SK-N-SH treated with all-trans-retinoic acid at 6 μM for 48 hours (cell line): Measurements from ENCODE around the gene KRT74.

Experiments
- ATAC-seq: fragments of 200-7000 bp; cut with Tn5 transposase; 3 replicates; pipeline ENCODE4 v1.9.1; 2020; ENCODE audit warnings: mild to moderate bottlenecking, moderate library complexity
- ARNTL ChIP-seq: fragments of 450-650 bp; formaldehyde crosslinking; IDR thresholded peaks from 2 replicates; pipeline ENCODE4 v1.5.0; 2020; ENCODE audit warnings: low read depth, mild to moderate bottlenecking, moderate library complexity, borderline replicate concordance
- CREB5 ChIP-seq: fragments of 250-450 bp; sonication (Bioruptor Pico); IDR thresholded peaks from 2 replicates; pipeline ENCODE4 v1.5.1; 2020; ENCODE audit warnings: low read depth, mild to moderate bottlenecking, moderate library complexity
- CSDC2 ChIP-seq: fragments of 250-450 bp; sonication (Bioruptor Pico); IDR thresholded peaks from 2 replicates; pipeline ENCODE4 v1.5.0; 2020; ENCODE audit warnings: mild to moderate bottlenecking, moderate library complexity
- CSRNP3 ChIP-seq: fragments of 250-450 bp; sonication (Bioruptor Pico); IDR thresholded peaks from 2 replicates; pipeline ENCODE4 v1.5.1; 2021; ENCODE audit warnings: mild to moderate bottlenecking, moderate library complexity
- ESRRG ChIP-seq: fragments of 250-450 bp; sonication (Bioruptor Pico); IDR thresholded peaks from 2 replicates; pipeline ENCODE4 v1.6.1; 2021; ENCODE audit warnings: mild to moderate bottlenecking
- GLIS3 ChIP-seq: fragments of 250-450 bp; sonication (Bioruptor Pico); IDR thresholded peaks from 2 replicates; pipeline ENCODE4 v1.5.0; 2020; ENCODE audit warnings: mild to moderate bottlenecking, moderate library complexity
- ISL1 ChIP-seq: fragments of 250-450 bp; sonication (Bioruptor Pico); IDR thresholded peaks from 2 replicates; pipeline ENCODE4 v2.1.2; 2022; ENCODE audit warnings: mild to moderate bottlenecking, moderate library complexity
- OSR1 ChIP-seq: fragments of 250-450 bp; sonication (Bioruptor Pico); IDR thresholded peaks from 2 replicates; pipeline ENCODE4 v1.8.0; 2022; ENCODE audit warnings: moderate library complexity, mild to moderate bottlenecking, inconsistent platforms
- PATZ1 ChIP-seq: fragments of 250-450 bp; sonication (Bioruptor Pico); IDR thresholded peaks from 2 replicates; pipeline ENCODE4 v1.8.0; 2020; ENCODE audit warnings: mild to moderate bottlenecking, moderate library complexity, borderline replicate concordance
- POU6F1 ChIP-seq: fragments of 250-450 bp; sonication (Bioruptor Pico); IDR thresholded peaks from 2 replicates; pipeline ENCODE4 v1.8.0; 2021; ENCODE audit warnings: low read depth, mild to moderate bottlenecking, moderate library complexity, borderline replicate concordance
- PPARA ChIP-seq: fragments of 250-450 bp; sonication (Bioruptor Pico); IDR thresholded peaks from 2 replicates; pipeline ENCODE4 v1.5.0; 2020; ENCODE audit warnings: mild to moderate bottlenecking, borderline replicate concordance
- RARB ChIP-seq: fragments of 250-450 bp; sonication (Bioruptor Pico); IDR thresholded peaks from 2 replicates; pipeline ENCODE4 v1.8.0; 2021; ENCODE audit warnings: mild to moderate bottlenecking, moderate library complexity
- SNAI2 ChIP-seq: fragments of 250-450 bp; sonication (Bioruptor Pico); IDR thresholded peaks from 2 replicates; pipeline ENCODE4 v1.5.0; 2020; ENCODE audit warnings: mild to moderate bottlenecking, moderate library complexity
- TCF4 ChIP-seq: fragments of 250-450 bp; sonication (Bioruptor Pico); IDR thresholded peaks from 2 replicates; pipeline ENCODE4 v1.8.0; 2021; ENCODE audit warnings: mild to moderate bottlenecking, moderate library complexity, borderline replicate concordance
- TOX ChIP-seq: fragments of 250-450 bp; sonication (Bioruptor Pico); IDR thresholded peaks from 2 replicates; pipeline ENCODE4 v1.8.0; 2021; ENCODE audit warnings: mild to moderate bottlenecking, moderate library complexity, borderline replicate concordance
- TSHZ2 ChIP-seq: fragments of 250-450 bp; sonication (Bioruptor Pico); IDR thresholded peaks from 2 replicates; pipeline ENCODE4 v1.5.0; 2020; ENCODE audit warnings: mild to moderate bottlenecking, moderate library complexity
- ZFP3 ChIP-seq: fragments of 250-450 bp; sonication (Bioruptor Pico); IDR thresholded peaks from 2 replicates; pipeline ENCODE4 v1.5.0; 2020; ENCODE audit warnings: mild to moderate bottlenecking, moderate library complexity
- ZFP30 ChIP-seq: fragments of 450-650 bp; formaldehyde crosslinking; IDR thresholded peaks from 2 replicates; pipeline ENCODE4 v1.5.0; 2022; ENCODE audit warnings: mild to moderate bottlenecking, moderate library complexity
- ZNF565 ChIP-seq: fragments of 450-650 bp; formaldehyde crosslinking; conservative IDR thresholded peaks from 2 replicates; pipeline ENCODE4 v1.5.0; 2020; ENCODE audit warnings: low read depth, mild to moderate bottlenecking, moderate library complexity
- ZNF70 ChIP-seq: fragments of 450-650 bp; formaldehyde crosslinking; IDR thresholded peaks from 2 replicates; pipeline ENCODE4 v1.5.0; 2020; ENCODE audit warnings: mild to moderate bottlenecking, moderate library complexity
- ZNF8 ChIP-seq: fragments of 450-650 bp; formaldehyde crosslinking; IDR thresholded peaks from 2 replicates; pipeline ENCODE4 v1.5.0; 2020; ENCODE audit warnings: mild to moderate bottlenecking, moderate library complexity

The KRT74 gene

GRCh38 chr12:52611080-52611468 is 37.4 kb upstream of the KRT74 start:
- ATAC-seq: no peak
- TF ChIP-seq TCF4 (CRISPR knock-in tag): no peak
- TF ChIP-seq ZNF70 (CRISPR knock-in tag): no peak
- TF ChIP-seq ISL1: no peak
- TF ChIP-seq RARB (CRISPR knock-in tag): no peak
- TF ChIP-seq ZFP30: no peak
- TF ChIP-seq CSDC2 (CRISPR knock-in tag): no peak
- no peak for TF ChIP-seq ESRRG (CRISPR knock-in tag)

- TF ChIP-seq TSHZ2 (CRISPR knock-in tag) (no peak), ZNF70 (CRISPR knock-in tag) (no peak), GLIS3 (no peak), ESRRG (CRISPR knock-in tag) (no peak), PPARA (CRISPR knock-in tag) (no peak), ZFP30 (no peak), CSRNP3 (no peak), SNAI2 (CRISPR knock-in tag) (no peak), TCF4 (CRISPR knock-in tag) (no peak), POU6F1 (no peak), OSR1 (no peak), TOX (CRISPR knock-in tag) (no peak), ZNF565 (CRISPR knock-in tag) (no peak), PATZ1 (CRISPR knock-in tag) (no peak), CREB5 (CRISPR knock-in tag) (no peak), ZNF8 (CRISPR knock-in tag) (no peak), ZFP3 (no peak), RARB (CRISPR knock-in tag) (no peak)
- no peak for ATAC-seq
Observed at GRCh38 chr12:52608826-52609630, 35.4 kb upstream of the KRT74 start.

- ATAC-seq: no peak
- TF ChIP-seq TOX (CRISPR knock-in tag) (no peak), ARNTL (CRISPR knock-in tag) (no peak)
Observed at GRCh38 chr12:52608161-52608560, 34.5 kb upstream of the KRT74 start.
